ENCODE data around the gene RAB11FIP4. TPM values are rescaled to one million over a fixed set of nuclear protein-coding genes. Genes with fewer than 3 reads are reported as not detected.

RAB11FIP4 gene
- total and polyA plus RNA-seq, 9 of the 15 experiments (the other 6 are each of a cell fraction or from before 2014, with no cell fraction given): 0.62 to 16.6 (median 8.9) TPM

DNA sequence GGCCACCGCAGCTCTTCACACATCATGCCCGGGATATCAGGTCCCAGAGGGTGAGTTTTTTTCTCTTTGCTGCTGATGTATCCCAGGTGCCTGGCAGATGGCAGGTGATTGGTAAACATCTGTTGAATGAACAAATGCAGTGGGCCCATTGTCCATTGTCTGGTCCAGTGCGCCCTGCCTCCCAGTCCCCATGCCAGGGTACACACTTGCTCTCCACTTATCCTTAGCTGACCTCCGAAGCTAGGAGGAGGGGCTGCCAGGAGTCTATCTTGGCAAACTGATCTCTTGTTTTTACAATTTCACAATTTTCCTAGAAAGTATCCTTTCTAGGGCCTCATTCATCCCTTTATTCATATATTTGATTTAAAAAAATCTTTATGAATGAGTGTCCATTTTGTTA lies 196.0 kb downstream of the RAB11FIP4 start:
- Histone ChIP-seq H3K9me1 (ENCODE audit: control insufficient read depth, insufficient read depth, low read length) (no peaks in the 10 kb centered on the region), H3K36me3 (ENCODE audit: control insufficient read depth, insufficient read depth, low read length) (no peaks in the 10 kb centered on the region), H4K20me1 (replicated peaks; ENCODE audit: control insufficient read depth, insufficient read depth, low read length) (0 out of 2 replicates have a peak, but pooled peaks cover 3% of the 10 kb centered on the region), H2AFZ (ENCODE audit: low read depth, low read length) (no peak overlapping the region), H3K27ac (ENCODE audit: extremely low read depth, low read depth, low read length) (no peak overlapping the region), H3K9me3 (replicated peaks; ENCODE audit: control insufficient read depth, insufficient read depth, low read depth, low read length) (no peaks in the 10 kb centered on the region), H3K9ac (ENCODE audit: insufficient read depth in 1 of 2, low read depth in 2 of 2, low read length in 2 of 2) (no peak overlapping the region), H3K4me2 (ENCODE audit: insufficient read depth, low read length) (no peak overlapping the region), H3K4me1 (replicated peaks in 1 of 2; ENCODE audit: control insufficient read depth in 2 of 2, insufficient read depth in 2 of 2, low read length in 2 of 2) (no peaks in the 10 kb centered on the region), H3K4me3 (no peak overlapping the region), H3K27me3 (ENCODE audit: control insufficient read depth in 2 of 2, insufficient read depth in 2 of 2, low read length in 2 of 2) (peaks cover 6 to 28% of the 10 kb centered on the region in 2 experiments; a peak in 4 of 5 replicates), H3K79me2 (ENCODE audit: control insufficient read depth, insufficient read depth, low read length) (no peaks in the 10 kb centered on the region)
- DNase-seq (ENCODE audit: extremely low read depth in 1 of 4, low spot score in 3 of 4) (no peak), FAIRE-seq (no peak), ATAC-seq (no peak)
- WGBS (ENCODE audit: insufficient coverage, low coverage, missing lambda C conversion rate): 3% methylated on average over 4 of the region's 4 CpGs
- BruUV-seq (replicated peaks): no TSS peak
- POLR2A ChIA-PET: interaction anchor here (1.4 kb wide), 1 partner anchor 10 kb away, joined by 4 read pairs; no protein-coding TSS in a partner anchor
- intact Hi-C loops (cut with micrococcal nuclease) (no loop called here), in situ Hi-C loops (cut with MboI) (no loop called here)
- CTCF ChIA-PET (ENCODE audit: low intra/inter-chr PET ratio): no interaction called here
- TF ChIP-seq, protein P1, sequence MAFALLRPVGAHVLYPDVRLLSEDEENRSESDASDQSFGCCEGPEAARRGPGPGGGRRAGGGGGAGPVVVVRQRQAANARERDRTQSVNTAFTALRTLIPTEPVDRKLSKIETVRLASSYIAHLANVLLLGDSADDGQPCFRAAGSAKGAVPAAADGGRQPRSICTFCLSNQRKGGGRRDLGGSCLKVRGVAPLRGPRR (CRISPR knock-in tag; IDR thresholded peaks at IDR 0.05): no peak
- no peak for TF ChIP-seq RBM34 (IDR thresholded peaks at IDR 0.05; ENCODE audit: borderline replicate concordance, insufficient read depth, low read length)
- no peak for TF ChIP-seq ZNF224 (CRISPR knock-in tag; IDR thresholded peaks at IDR 0.05)
- TF ChIP-seq, protein P2, sequence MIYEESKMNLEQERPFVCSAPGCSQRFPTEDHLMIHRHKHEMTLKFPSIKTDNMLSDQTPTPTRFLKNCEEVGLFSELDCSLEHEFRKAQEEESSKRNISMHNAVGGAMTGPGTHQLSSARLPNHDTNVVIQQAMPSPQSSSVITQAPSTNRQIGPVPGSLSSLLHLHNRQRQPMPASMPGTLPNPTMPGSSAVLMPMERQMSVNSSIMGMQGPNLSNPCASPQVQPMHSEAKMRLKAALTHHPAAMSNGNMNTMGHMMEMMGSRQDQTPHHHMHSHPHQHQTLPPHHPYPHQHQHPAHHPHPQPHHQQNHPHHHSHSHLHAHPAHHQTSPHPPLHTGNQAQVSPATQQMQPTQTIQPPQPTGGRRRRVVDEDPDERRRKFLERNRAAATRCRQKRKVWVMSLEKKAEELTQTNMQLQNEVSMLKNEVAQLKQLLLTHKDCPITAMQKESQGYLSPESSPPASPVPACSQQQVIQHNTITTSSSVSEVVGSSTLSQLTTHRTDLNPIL (CRISPR knock-in tag; IDR thresholded peaks at IDR 0.05): no peak
- TF ChIP-seq ILK (tag; IDR thresholded peaks at IDR 0.05; ENCODE audit: borderline replicate concordance, low read depth): no peak
- no peak for TF ChIP-seq MAFF (IDR thresholded peaks at IDR 0.05; ENCODE audit: low read length)
- TF ChIP-seq PPARD (CRISPR knock-in tag; IDR thresholded peaks at IDR 0.05): no peak
- TF ChIP-seq TSC22D4 (tag; IDR thresholded peaks at IDR 0.05): no peak
- no peak for TF ChIP-seq C11orf30 (IDR thresholded peaks at IDR 0.05; ENCODE audit: low read depth)
- no peak for TF ChIP-seq EP400 (IDR thresholded peaks at IDR 0.05)
- TF ChIP-seq, protein P3, sequence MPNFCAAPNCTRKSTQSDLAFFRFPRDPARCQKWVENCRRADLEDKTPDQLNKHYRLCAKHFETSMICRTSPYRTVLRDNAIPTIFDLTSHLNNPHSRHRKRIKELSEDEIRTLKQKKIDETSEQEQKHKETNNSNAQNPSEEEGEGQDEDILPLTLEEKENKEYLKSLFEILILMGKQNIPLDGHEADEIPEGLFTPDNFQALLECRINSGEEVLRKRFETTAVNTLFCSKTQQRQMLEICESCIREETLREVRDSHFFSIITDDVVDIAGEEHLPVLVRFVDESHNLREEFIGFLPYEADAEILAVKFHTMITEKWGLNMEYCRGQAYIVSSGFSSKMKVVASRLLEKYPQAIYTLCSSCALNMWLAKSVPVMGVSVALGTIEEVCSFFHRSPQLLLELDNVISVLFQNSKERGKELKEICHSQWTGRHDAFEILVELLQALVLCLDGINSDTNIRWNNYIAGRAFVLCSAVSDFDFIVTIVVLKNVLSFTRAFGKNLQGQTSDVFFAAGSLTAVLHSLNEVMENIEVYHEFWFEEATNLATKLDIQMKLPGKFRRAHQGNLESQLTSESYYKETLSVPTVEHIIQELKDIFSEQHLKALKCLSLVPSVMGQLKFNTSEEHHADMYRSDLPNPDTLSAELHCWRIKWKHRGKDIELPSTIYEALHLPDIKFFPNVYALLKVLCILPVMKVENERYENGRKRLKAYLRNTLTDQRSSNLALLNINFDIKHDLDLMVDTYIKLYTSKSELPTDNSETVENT (CRISPR knock-in tag; IDR thresholded peaks at IDR 0.05): no peak
- no peak for TF ChIP-seq ILF3 (IDR thresholded peaks at IDR 0.05; ENCODE audit: borderline replicate concordance)
- TF ChIP-seq, protein P4, sequence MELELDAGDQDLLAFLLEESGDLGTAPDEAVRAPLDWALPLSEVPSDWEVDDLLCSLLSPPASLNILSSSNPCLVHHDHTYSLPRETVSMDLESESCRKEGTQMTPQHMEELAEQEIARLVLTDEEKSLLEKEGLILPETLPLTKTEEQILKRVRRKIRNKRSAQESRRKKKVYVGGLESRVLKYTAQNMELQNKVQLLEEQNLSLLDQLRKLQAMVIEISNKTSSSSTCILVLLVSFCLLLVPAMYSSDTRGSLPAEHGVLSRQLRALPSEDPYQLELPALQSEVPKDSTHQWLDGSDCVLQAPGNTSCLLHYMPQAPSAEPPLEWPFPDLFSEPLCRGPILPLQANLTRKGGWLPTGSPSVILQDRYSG (tag; conservative IDR thresholded peaks at IDR 0.05; ENCODE audit: low read depth): no peak
- TF ChIP-seq SNIP1 (IDR thresholded peaks at IDR 0.05; ENCODE audit: low read depth): no peak

Data from K562 (cell line).